Natural killer cell (primary cell): Measurements from ENCODE around the gene PGC. TPM values are rescaled to one million over a fixed set of nuclear protein-coding genes. Genes with fewer than 3 reads are reported as not detected.
"Not testable (repeated sequence)": the region's sequence is repeated elsewhere in the genome, so short reads cannot be mapped to it uniquely, and the experiment has no call there.

Source experiments
- ATAC-seq, 3 donors: fragments of 150-1000 bp in 2 of 3; fragments of 200-7000 bp in 1 of 3; cut with Tn5 transposase; 1 replicate in 1 of 3; 2 replicates in 2 of 3; pipeline ENCODE4 v1.10.0; 2021; ENCODE audit warnings: mild to moderate bottlenecking in 2 of 3, moderate library complexity in 2 of 3
- DNase-seq, 2 donors: peaks; one replicate each; pipeline versions ENCODE4 v3.0.0 to v3.0.0-alpha.2; 2013 to 2021; ENCODE audit warnings: mixed read lengths in 1 of 2
- H3K27ac ChIP-seq: one replicate; pipeline ENCODE4 v1.5.1; 2013; ENCODE audit warnings: mild to moderate bottlenecking, low read length
- H3K27me3 ChIP-seq: one replicate; pipeline ENCODE4 v1.6.1; 2013; ENCODE audit warnings: low read length; ENCODE audit not compliant: control insufficient read depth, insufficient read depth
- H3K36me3 ChIP-seq: one replicate; pipeline ENCODE4 v1.6.1; 2013; ENCODE audit warnings: low read length; ENCODE audit not compliant: control insufficient read depth, insufficient read depth
- H3K4me1 ChIP-seq: one replicate; pipeline ENCODE4 v1.6.1; 2013; ENCODE audit warnings: low read length; ENCODE audit not compliant: control insufficient read depth, insufficient read depth
- H3K4me3 ChIP-seq: one replicate; pipeline ENCODE4 v1.5.1; 2013; ENCODE audit warnings: low read length
- H3K9me3 ChIP-seq: one replicate; pipeline ENCODE4 v1.6.1; 2013; ENCODE audit warnings: low read length; ENCODE audit not compliant: control insufficient read depth, insufficient read depth
- H3K27ac Mint-ChIP-seq, 2 donors: one replicate each; pipeline ENCODE4 v1.8.0; 2022; ENCODE audit warnings: mild to moderate bottlenecking in 2 of 2, mixed read lengths in 2 of 2, moderate library complexity in 1 of 2
- H3K27me3 Mint-ChIP-seq, 2 donors: one replicate each; pipeline ENCODE4 v1.8.0; 2022; ENCODE audit warnings: low read depth in 2 of 2, mixed read lengths in 2 of 2
- H3K36me3 Mint-ChIP-seq: one replicate; pipeline ENCODE4 v1.8.0; 2022; ENCODE audit warnings: mixed read lengths
- H3K4me1 Mint-ChIP-seq, 2 donors: one replicate each; pipeline ENCODE4 v1.8.0; 2022; ENCODE audit warnings: mixed read lengths in 2 of 2
- H3K4me3 Mint-ChIP-seq: one replicate; pipeline ENCODE4 v1.8.0; 2022; ENCODE audit warnings: mild to moderate bottlenecking, moderate library complexity, mixed read lengths
- H3K9me3 Mint-ChIP-seq, 2 donors: one replicate each; pipeline ENCODE4 v1.8.0; 2022; ENCODE audit warnings: mixed read lengths in 2 of 2
- CTCF ChIP-seq: fragments of 200-600 bp; IDR thresholded peaks from one replicate; pipeline ENCODE4 v1.8.0; 2022; ENCODE audit warnings: antibody characterized with exemption
- WGBS: methylation state at CpG from one replicate; pipeline ENCODE4 v1.1.7; 2013; ENCODE audit warnings: missing lambda C conversion rate; ENCODE audit not compliant: insufficient coverage; 5-methylcytosine and 5-hydroxymethylcytosine counted together
- intact Hi-C: fragments of 100-400 bp; cut with micrococcal nuclease; formaldehyde crosslinking; loops from one replicate; pipeline ENCODE4 v1.14.2; 2022
- total RNA-seq, 4 donors: library from RNA; stranded (reverse); fragments of 120-200 nt in 1 of 4; gene quantifications; one replicate each; pipeline versions ENCODE4 v1.2.3 to v1.2.4, GENCODE V29; 2013 to 2022

The PGC gene
- total RNA-seq, 3 donors from 2014 or later (not counting 1 experiment from before 2014, with no cell fraction given) = not detected

GRCh38 chr6:41767112-41767833 lies 20.1 kb upstream of the PGC start:
- Histone ChIP-seq H3K4me1 (peaks cover 14% of the 10 kb centered on the region), H3K27me3 (no peaks in the 10 kb centered on the region), H3K27ac (no peak overlapping the region), H3K9me3 (no peaks in the 10 kb centered on the region), H3K36me3 (peaks cover 16% of the 10 kb centered on the region), H3K4me3 (no peak overlapping the region)
- ATAC-seq (no peak), DNase-seq (no peak)
- no peak for TF ChIP-seq CTCF
- peaks cover 0 to 9% of the 10 kb centered on the region in 2 donors for H3K4me1 Mint-ChIP-seq
- WGBS = 77% methylated on average over 12 of the region's 12 CpGs
- no peak overlapping the region for H3K27ac Mint-ChIP-seq
- intact Hi-C loops = no loop called here
- no peaks in the 10 kb centered on the region for H3K27me3 Mint-ChIP-seq
- no peak overlapping the region for H3K4me3 Mint-ChIP-seq
- H3K36me3 Mint-ChIP-seq = no peaks in the 10 kb centered on the region
- no peaks in the 10 kb centered on the region for H3K9me3 Mint-ChIP-seq

- H3K36me3 ChIP-seq, H3K4me1 Mint-ChIP-seq, ATAC-seq, DNase-seq, H3K36me3 Mint-ChIP-seq, H3K9me3 ChIP-seq, H3K4me3 Mint-ChIP-seq, H3K27me3 Mint-ChIP-seq, intact Hi-C loops, H3K9me3 Mint-ChIP-seq, H3K27ac ChIP-seq, H3K4me3 ChIP-seq, H3K27me3 ChIP-seq, H3K27ac Mint-ChIP-seq: not testable (repeated sequence)
- peaks cover 14% of the 10 kb centered on the region for H3K4me1 ChIP-seq
- WGBS = 94% methylated on average over 4 of the region's 4 CpGs
These were observed 19.0 kb upstream of the PGC start for GRCh38 chr6:41766043-41766664.

- intact Hi-C loops = no loop called here
- H3K27me3 ChIP-seq = no peaks in the 10 kb centered on the region
- no peaks in the 10 kb centered on the region for H3K9me3 Mint-ChIP-seq
- H3K4me1 ChIP-seq = peaks cover 4% of the 10 kb centered on the region
- no peaks in the 10 kb centered on the region for H3K36me3 ChIP-seq
- no peak overlapping the region for H3K4me3 ChIP-seq
- DNase-seq (no peak), ATAC-seq (no peak)
- H3K27ac ChIP-seq = no peak overlapping the region
- WGBS = 29% methylated on average over 2 of the region's 2 CpGs
- no peak overlapping the region for H3K27ac Mint-ChIP-seq
- H3K27me3 Mint-ChIP-seq = peaks cover 0 to 4% of the 10 kb centered on the region in 2 donors
- no peaks in the 10 kb centered on the region for H3K36me3 Mint-ChIP-seq
- H3K4me1 Mint-ChIP-seq = peaks cover 0 to 6% of the 10 kb centered on the region in 2 donors
- TF ChIP-seq CTCF = no peak
- no peak overlapping the region for H3K4me3 Mint-ChIP-seq
- no peaks in the 10 kb centered on the region for H3K9me3 ChIP-seq
These were observed 16.3 kb upstream of the PGC start for GRCh38 chr6:41763470-41763869.

- WGBS = 91% methylated on average over 2 of the region's 2 CpGs
These were observed 12.8 kb upstream of the PGC start for GRCh38 chr6:41759905-41760579.

More at GRCh38 chr6:41759905-41760579, 12.8 kb upstream of the PGC start:
- ATAC-seq = no peak
- Histone ChIP-seq H3K27me3 (no peaks in the 10 kb centered on the region), H3K36me3 (no peaks in the 10 kb centered on the region), H3K4me1 (no peaks in the 10 kb centered on the region), H3K27ac (no peak overlapping the region), H3K4me3 (no peak overlapping the region), H3K9me3 (no peaks in the 10 kb centered on the region)
- H3K27ac Mint-ChIP-seq = no peak overlapping the region
- H3K4me3 Mint-ChIP-seq = no peak overlapping the region
- no peaks in the 10 kb centered on the region for H3K4me1 Mint-ChIP-seq
- peaks cover 0 to 4% of the 10 kb centered on the region in 2 donors for H3K27me3 Mint-ChIP-seq
- no peak for TF ChIP-seq CTCF
- H3K9me3 Mint-ChIP-seq = no peaks in the 10 kb centered on the region
- no peaks in the 10 kb centered on the region for H3K36me3 Mint-ChIP-seq
- intact Hi-C loops = no loop called here
- no peak for DNase-seq
